Neural progenitor cell (in vitro differentiated cells): ENCODE measurements around the gene CNOT1. TPM values are rescaled to one million over a fixed set of nuclear protein-coding genes. Genes with fewer than 3 reads are reported as not detected.

Source experiments
- DNase-seq: peaks from one replicate; pipeline ENCODE4 v3.0.0-alpha.2; 2016; ENCODE audit warnings: low spot score
- H2AFZ ChIP-seq: fragments of 200-600 bp; sonication (generic); replicated peaks from 2 replicates; pipeline ENCODE4 v1.6.1; 2016; ENCODE audit warnings: antibody characterized with exemption
- H3F3A ChIP-seq: fragments of 200-600 bp; sonication (generic); 2 replicates; pipeline ENCODE4 v1.6.1; 2016; ENCODE audit warnings: antibody characterized with exemption, low read depth
- H3K27ac ChIP-seq: fragments of 200-600 bp; sonication (generic); 2 replicates; pipeline ENCODE4 v1.5.1; 2016; ENCODE audit warnings: mild to moderate bottlenecking
- H3K27me3 ChIP-seq: fragments of 200-600 bp; sonication (generic); 2 replicates; pipeline ENCODE4 v1.6.1; 2016; ENCODE audit warnings: mild to moderate bottlenecking, moderate library complexity
- H3K36me3 ChIP-seq: fragments of 200-600 bp; sonication (generic); 2 replicates; pipeline ENCODE4 v1.5.1; 2016
- H3K4me1 ChIP-seq: fragments of 200-600 bp; sonication (generic); 2 replicates; pipeline ENCODE4 v1.6.1; 2016; ENCODE audit warnings: mixed run types
- H3K4me2 ChIP-seq: fragments of 200-600 bp; sonication (generic); 2 replicates; pipeline ENCODE4 v1.6.1; 2016
- H3K4me3 ChIP-seq: fragments of 200-600 bp; sonication (generic); 2 replicates; pipeline ENCODE4 v1.5.1; 2016
- H3K79me2 ChIP-seq: fragments of 200-600 bp; sonication (generic); 2 replicates; pipeline ENCODE4 v1.6.1; 2016; ENCODE audit warnings: low read depth
- H3K9ac ChIP-seq: fragments of 200-600 bp; sonication (generic); 2 replicates; pipeline ENCODE4 v1.6.1; 2016
- H3K9me3 ChIP-seq: fragments of 200-600 bp; sonication (generic); 2 replicates; pipeline ENCODE4 v1.5.1; 2016; ENCODE audit warnings: low read depth
- H4K20me1 ChIP-seq: fragments of 200-600 bp; sonication (generic); 2 replicates; pipeline ENCODE4 v1.6.1; 2016; ENCODE audit warnings: low read depth
- H3K27ac Mint-ChIP-seq: 3 replicates; pipeline ENCODE4 v1.8.0; 2021; ENCODE audit warnings: mixed read lengths
- H3K27me3 Mint-ChIP-seq: 2 replicates; pipeline ENCODE4 v1.8.0; 2022; ENCODE audit warnings: low read depth, mild to moderate bottlenecking, inconsistent platforms, moderate library complexity, mixed read lengths; ENCODE audit not compliant: insufficient read depth
- H3K36me3 Mint-ChIP-seq: 3 replicates; pipeline ENCODE4 v1.8.0; 2021; ENCODE audit warnings: mixed read lengths
- H3K4me1 Mint-ChIP-seq: 3 replicates; pipeline ENCODE4 v1.8.0; 2021; ENCODE audit warnings: mixed read lengths
- H3K4me3 Mint-ChIP-seq: 3 replicates; pipeline ENCODE4 v1.8.0; 2021; ENCODE audit warnings: mild to moderate bottlenecking, moderate library complexity, mixed read lengths
- H3K9me3 Mint-ChIP-seq: 3 replicates; pipeline ENCODE4 v1.8.0; 2020; ENCODE audit warnings: mixed read lengths
- EZH2 ChIP-seq: fragments of 200-600 bp; sonication (generic); IDR thresholded peaks from 2 replicates; pipeline ENCODE4 v1.6.1; 2017; ENCODE audit warnings: antibody characterized with exemption, mild to moderate bottlenecking, moderate library complexity
- EZH2phosphoT487 ChIP-seq: fragments of 200-600 bp; sonication (generic); IDR thresholded peaks from 2 replicates; pipeline ENCODE4 v1.6.1; 2017; ENCODE audit warnings: antibody characterized with exemption
- total RNA-seq: library from RNA; depleted of rRNA; stranded (reverse); fragments of >200 nt; gene quantifications from 2 replicates; pipeline ENCODE4 v1.2.3, GENCODE V29; 2015; ENCODE audit warnings: low replicate concordance
- TF ChIP-seq, protein P1 (sequence below): fragments of 200-600 bp; sonication (generic); IDR thresholded peaks from 2 replicates; pipeline ENCODE4 v1.5.1; 2017; ENCODE audit warnings: antibody characterized with exemption, mild to moderate bottlenecking

Gene CNOT1
- total RNA-seq, 1 donor from 2014 or later, result 241 TPM

DNA sequence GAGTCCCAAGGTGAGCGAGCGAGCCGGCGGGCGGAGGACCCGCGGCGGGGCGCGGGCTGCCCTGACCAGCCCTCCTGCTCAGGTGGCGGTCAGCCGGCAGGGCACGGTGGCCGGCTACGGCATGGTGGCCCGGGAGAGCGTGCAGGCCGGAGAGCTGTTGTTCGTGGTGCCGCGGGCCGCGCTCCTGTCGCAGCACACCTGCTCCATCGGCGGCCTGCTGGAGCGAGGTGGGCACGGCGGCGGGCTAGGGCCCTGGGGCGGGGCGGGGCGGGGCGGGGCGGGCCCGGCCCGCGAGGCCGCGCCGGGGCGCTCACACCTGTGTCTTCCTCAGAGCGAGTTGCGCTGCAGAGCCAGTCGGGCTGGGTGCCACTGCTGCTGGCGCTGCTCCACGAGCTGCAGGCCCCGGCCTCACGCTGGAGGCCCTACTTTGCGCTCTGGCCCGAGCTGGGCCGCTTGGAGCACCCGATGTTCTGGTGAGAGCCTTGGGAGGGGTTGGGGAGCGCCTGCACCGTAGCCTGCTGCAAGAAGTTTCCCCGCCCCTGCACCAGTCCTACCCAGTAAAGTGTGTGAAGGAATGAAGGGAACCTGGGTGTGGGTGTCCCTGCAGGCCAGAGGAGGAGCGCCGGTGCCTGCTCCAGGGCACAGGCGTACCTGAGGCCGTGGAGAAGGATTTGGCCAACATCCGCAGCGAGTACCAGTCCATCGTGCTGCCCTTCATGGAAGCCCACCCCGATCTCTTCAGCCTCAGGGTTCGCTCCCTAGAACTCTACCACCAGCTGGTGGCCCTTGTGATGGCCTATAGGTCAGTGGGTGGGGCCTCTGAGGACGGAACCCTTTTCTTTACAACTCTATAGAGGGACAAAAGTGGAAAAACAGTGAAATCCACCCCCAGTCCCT lies 113.5 kb downstream of the CNOT1 start:
- Mint-ChIP-seq H3K36me3 (peaks cover 16% of the 10 kb centered on the region), H3K27ac (no peak overlapping the region), H3K4me1 (peaks cover 18% of the 10 kb centered on the region), H3K9me3 (no peaks in the 10 kb centered on the region), H3K27me3 (peaks cover 11% of the 10 kb centered on the region), H3K4me3 (peak overlapping the region; percentile 94)
- Histone ChIP-seq H3K27ac (no peak overlapping the region), H3K36me3 (peaks cover 15% of the 10 kb centered on the region), H3K9ac (peak overlapping the region; percentile 51), H2AFZ (peak overlapping the region; percentile 96), H3K4me2 (peak overlapping the region; percentile 82), H3F3A (peaks cover 71% of the 10 kb centered on the region), H3K27me3 (no peaks in the 10 kb centered on the region), H3K4me3 (peak overlapping the region; percentile 68), H3K79me2 (peaks cover 25% of the 10 kb centered on the region), H3K4me1 (peaks cover 15% of the 10 kb centered on the region), H4K20me1 (peaks cover 44% of the 10 kb centered on the region), H3K9me3 (no peaks in the 10 kb centered on the region)
- TF ChIP-seq EZH2phosphoT487, result no peak
- no peak for TF ChIP-seq EZH2
- TF ChIP-seq, protein P1, sequence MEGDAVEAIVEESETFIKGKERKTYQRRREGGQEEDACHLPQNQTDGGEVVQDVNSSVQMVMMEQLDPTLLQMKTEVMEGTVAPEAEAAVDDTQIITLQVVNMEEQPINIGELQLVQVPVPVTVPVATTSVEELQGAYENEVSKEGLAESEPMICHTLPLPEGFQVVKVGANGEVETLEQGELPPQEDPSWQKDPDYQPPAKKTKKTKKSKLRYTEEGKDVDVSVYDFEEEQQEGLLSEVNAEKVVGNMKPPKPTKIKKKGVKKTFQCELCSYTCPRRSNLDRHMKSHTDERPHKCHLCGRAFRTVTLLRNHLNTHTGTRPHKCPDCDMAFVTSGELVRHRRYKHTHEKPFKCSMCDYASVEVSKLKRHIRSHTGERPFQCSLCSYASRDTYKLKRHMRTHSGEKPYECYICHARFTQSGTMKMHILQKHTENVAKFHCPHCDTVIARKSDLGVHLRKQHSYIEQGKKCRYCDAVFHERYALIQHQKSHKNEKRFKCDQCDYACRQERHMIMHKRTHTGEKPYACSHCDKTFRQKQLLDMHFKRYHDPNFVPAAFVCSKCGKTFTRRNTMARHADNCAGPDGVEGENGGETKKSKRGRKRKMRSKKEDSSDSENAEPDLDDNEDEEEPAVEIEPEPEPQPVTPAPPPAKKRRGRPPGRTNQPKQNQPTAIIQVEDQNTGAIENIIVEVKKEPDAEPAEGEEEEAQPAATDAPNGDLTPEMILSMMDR, result no peak
- peak; percentile 66 for DNase-seq

DNA sequence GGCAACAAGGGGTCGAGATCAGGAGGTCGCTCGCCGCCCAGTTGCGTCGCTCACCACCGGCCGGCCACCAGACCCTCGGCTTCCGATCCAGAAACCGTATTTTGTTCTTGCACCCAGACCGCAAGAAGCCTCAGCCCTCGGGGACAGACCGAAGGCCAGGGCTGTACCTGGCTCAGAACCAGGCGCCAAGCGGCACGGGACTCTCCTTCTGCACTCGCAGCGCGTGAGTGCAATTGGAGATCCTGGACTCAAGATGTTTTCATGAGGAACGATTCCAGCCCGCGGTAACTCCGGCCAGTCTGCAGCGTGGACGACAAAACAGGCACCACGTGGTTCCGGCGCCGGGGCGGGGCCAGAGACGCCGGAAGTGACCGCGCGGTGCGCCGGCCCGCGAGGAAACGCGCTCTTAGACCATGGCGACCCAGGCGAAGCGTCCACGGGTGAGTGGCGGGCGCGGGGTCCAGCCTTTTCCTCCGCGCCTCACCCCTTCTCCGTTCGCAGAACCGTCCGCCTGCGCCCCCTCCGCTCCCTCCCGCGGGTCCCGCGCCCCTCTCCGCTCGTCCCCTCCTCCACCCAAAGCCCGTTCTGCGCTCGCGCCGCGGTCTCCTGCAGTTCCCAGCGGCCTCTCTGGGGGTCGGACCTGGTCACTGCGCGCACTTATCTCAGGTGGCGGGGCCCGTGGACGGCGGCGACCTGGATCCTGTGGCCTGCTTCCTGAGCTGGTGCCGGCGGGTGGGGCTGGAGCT lies 114.3 kb downstream of the CNOT1 start, which contains the start of gene SETD6:
TSS of gene SETD6 (plus strand) at position 393 of the 746 bp plus-strand sequence. CDS start at position 414, 21 bp downstream.
- Mint-ChIP-seq H3K9me3 (no peaks in the 10 kb centered on the region), H3K27ac (peak within 1 kb of the TSS; percentile 76), H3K4me1 (peaks cover 21% of the 10 kb centered on the region), H3K36me3 (peaks cover 16% of the 10 kb centered on the region), H3K27me3 (peaks cover 11% of the 10 kb centered on the region), H3K4me3 (peak within 1 kb of the TSS; percentile 94)
- Histone ChIP-seq H3K79me2 (peaks cover 25% of the 10 kb centered on the region), H3K4me2 (peak within 1 kb of the TSS; percentile 82), H3K4me3 (peak within 1 kb of the TSS; percentile 68), H4K20me1 (peaks cover 43% of the 10 kb centered on the region), H3K27me3 (no peaks in the 10 kb centered on the region), H3K27ac (peak within 1 kb of the TSS; percentile 26), H3F3A (peaks cover 63% of the 10 kb centered on the region), H2AFZ (peak within 1 kb of the TSS; percentile 96), H3K36me3 (peaks cover 7% of the 10 kb centered on the region), H3K9me3 (no peaks in the 10 kb centered on the region), H3K9ac (peak within 1 kb of the TSS; percentile 51), H3K4me1 (peaks cover 15% of the 10 kb centered on the region)
- peak; percentile 93 for DNase-seq
- TF ChIP-seq, protein P1, result peak; percentile 35
- TF ChIP-seq EZH2, result peak; percentile 35
- TF ChIP-seq EZH2phosphoT487, result no peak

DNA sequence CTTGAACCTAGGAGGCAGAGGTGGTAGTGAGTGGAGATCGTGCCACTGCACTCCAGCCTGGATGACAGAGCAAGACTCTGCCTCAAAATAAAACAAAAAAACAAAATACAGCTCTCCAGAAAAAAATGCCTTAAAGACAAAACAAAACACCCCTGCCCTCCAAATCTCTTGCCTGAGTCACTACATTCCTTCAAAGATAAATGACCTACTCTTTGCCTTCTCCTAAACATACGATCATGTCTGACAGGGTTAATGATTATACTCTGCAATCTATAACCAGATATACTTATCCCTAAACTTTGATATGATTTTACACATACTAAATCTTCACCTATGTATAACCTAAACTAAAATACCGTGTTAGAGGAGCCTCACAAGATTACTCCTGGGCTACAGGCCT lies 115.8 kb downstream of the CNOT1 start:
- Histone ChIP-seq H4K20me1 (peaks cover 32% of the 10 kb centered on the region), H3F3A (peaks cover 48% of the 10 kb centered on the region), H3K9me3 (no peaks in the 10 kb centered on the region), H3K4me1 (peaks cover 15% of the 10 kb centered on the region), H3K27me3 (no peaks in the 10 kb centered on the region), H3K4me3 (no peak overlapping the region), H3K36me3 (no peaks in the 10 kb centered on the region), H3K27ac (no peak overlapping the region), H3K9ac (no peak overlapping the region), H2AFZ (no peak overlapping the region), H3K4me2 (no peak overlapping the region), H3K79me2 (peaks cover 25% of the 10 kb centered on the region)
- Mint-ChIP-seq H3K9me3 (no peaks in the 10 kb centered on the region), H3K36me3 (peaks cover 13% of the 10 kb centered on the region), H3K27me3 (peaks cover 13% of the 10 kb centered on the region), H3K4me3 (no peak overlapping the region), H3K27ac (no peak overlapping the region), H3K4me1 (peaks cover 21% of the 10 kb centered on the region)
- no peak for TF ChIP-seq EZH2phosphoT487
- TF ChIP-seq EZH2, result no peak
- TF ChIP-seq, protein P1, result no peak
- DNase-seq, result no peak
